ENCODE results near the gene GNRHR. TPM values are rescaled to one million over a fixed set of nuclear protein-coding genes. Genes with fewer than 3 reads are reported as not detected.

GNRHR gene
- total and polyA plus RNA-seq, 2 of the 4 experiments (the other 2 are of a cell fraction) = not detected

DNA sequence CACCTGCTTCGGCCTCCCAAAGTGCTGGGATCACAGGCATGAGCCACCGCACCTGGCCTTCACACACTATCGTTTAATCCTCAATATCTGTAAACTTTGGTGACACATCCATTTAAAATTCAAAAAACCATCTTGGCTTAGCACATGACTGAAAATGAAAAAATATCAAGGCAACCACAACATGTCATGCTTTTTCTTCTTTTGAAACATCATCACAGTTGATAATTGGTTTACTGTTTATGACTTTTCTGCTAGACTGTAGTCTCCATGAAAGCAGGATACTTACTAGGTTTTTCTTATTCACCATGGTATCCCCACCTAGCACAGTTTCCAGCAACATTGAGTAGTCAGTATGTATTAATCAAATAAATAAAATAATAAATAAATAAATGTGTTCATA lies 11.0 kb downstream of the GNRHR start:
- intact Hi-C loops (cut with micrococcal nuclease) (no loop called here), dilution Hi-C loops (cut with HindIII; ENCODE audit: low sequenced_read_pairs, unreplicated experiment) (no loop called here), in situ Hi-C loops (cut with MboI; ENCODE audit: low sequenced_read_pairs) (no loop called here)
- Histone ChIP-seq H2AFZ (replicated peaks; ENCODE audit: low read length, poor library complexity) (no peak overlapping the region), H2AK5ac (ENCODE audit: low read depth, low read length) (no peak overlapping the region), H3K27ac (ENCODE audit: insufficient read depth, low read length) (no peak overlapping the region), H2BK15ac (ENCODE audit: low read depth, low read length) (no peak overlapping the region), H3K4ac (ENCODE audit: low read depth, low read length) (no peak overlapping the region), H3K4me1 (ENCODE audit: control insufficient read depth, insufficient read depth, low read length) (peaks cover 2% of the 10 kb centered on the region; the same call in 1 of the 2 replicates), H4K5ac (ENCODE audit: low read depth, low read length) (no peak overlapping the region), H4K8ac (ENCODE audit: low read depth in 2 of 2, low read length in 2 of 2) (no peak overlapping the region), H3K9me1 (ENCODE audit: insufficient read depth, low read length) (no peaks in the 10 kb centered on the region; the same call in 1 of the 2 replicates), H4K20me1 (ENCODE audit: insufficient read depth, low read length) (no peaks in the 10 kb centered on the region), H2AK9ac (replicated peaks; ENCODE audit: low read depth, low read length, poor library complexity) (no peak overlapping the region), H3K18ac (ENCODE audit: low read depth, low read length) (no peak overlapping the region), H2BK5ac (ENCODE audit: low read depth, low read length, poor library complexity, severe bottlenecking) (no peak overlapping the region), H2BK120ac (ENCODE audit: low read depth, low read length) (no peak overlapping the region), H3K9ac (ENCODE audit: low read depth, low read length) (no peak overlapping the region), H2BK20ac (ENCODE audit: low read depth, low read length) (no peak overlapping the region), H3K27me3 (ENCODE audit: control insufficient read depth, insufficient read depth, low read length) (no peaks in the 10 kb centered on the region), H3K56ac (ENCODE audit: extremely low read depth, insufficient read depth, low read length) (no peak overlapping the region), H3K79me1 (ENCODE audit: low read depth in 1 of 2, low read length in 2 of 2) (no peaks in the 10 kb centered on the region), H3K4me2 (ENCODE audit: low read depth, low read length) (no peak overlapping the region), H3K4me3 (ENCODE audit: insufficient read depth, low read depth, low read length) (no peak overlapping the region), H3K36me3 (ENCODE audit: control insufficient read depth, insufficient read depth, low read length) (no peaks in the 10 kb centered on the region), H3K9me3 (ENCODE audit: control insufficient read depth, insufficient read depth, low read length) (no peaks in the 10 kb centered on the region), H3K23ac (ENCODE audit: low read depth, low read length) (no peak overlapping the region), H4K91ac (ENCODE audit: insufficient read depth, low read depth, low read length) (no peak overlapping the region), H3K14ac (replicated peaks; ENCODE audit: low read depth, low read length) (no peak overlapping the region)
- CTCF ChIA-PET = no interaction called here
- no peak for TF ChIP-seq CEBPB (IDR thresholded peaks at IDR 0.05; ENCODE audit: low read depth, low read length)
- TF ChIP-seq, protein P1, sequence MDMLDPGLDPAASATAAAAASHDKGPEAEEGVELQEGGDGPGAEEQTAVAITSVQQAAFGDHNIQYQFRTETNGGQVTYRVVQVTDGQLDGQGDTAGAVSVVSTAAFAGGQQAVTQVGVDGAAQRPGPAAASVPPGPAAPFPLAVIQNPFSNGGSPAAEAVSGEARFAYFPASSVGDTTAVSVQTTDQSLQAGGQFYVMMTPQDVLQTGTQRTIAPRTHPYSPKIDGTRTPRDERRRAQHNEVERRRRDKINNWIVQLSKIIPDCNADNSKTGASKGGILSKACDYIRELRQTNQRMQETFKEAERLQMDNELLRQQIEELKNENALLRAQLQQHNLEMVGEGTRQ (IDR thresholded peaks at IDR 0.05; ENCODE audit: low read depth, low read length) = no peak
- TF ChIP-seq, protein P2, sequence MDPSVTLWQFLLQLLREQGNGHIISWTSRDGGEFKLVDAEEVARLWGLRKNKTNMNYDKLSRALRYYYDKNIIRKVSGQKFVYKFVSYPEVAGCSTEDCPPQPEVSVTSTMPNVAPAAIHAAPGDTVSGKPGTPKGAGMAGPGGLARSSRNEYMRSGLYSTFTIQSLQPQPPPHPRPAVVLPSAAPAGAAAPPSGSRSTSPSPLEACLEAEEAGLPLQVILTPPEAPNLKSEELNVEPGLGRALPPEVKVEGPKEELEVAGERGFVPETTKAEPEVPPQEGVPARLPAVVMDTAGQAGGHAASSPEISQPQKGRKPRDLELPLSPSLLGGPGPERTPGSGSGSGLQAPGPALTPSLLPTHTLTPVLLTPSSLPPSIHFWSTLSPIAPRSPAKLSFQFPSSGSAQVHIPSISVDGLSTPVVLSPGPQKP (IDR thresholded peaks at IDR 0.05; ENCODE audit: borderline replicate concordance, low read depth, low read length) = no peak
- TF ChIP-seq, protein P3, sequence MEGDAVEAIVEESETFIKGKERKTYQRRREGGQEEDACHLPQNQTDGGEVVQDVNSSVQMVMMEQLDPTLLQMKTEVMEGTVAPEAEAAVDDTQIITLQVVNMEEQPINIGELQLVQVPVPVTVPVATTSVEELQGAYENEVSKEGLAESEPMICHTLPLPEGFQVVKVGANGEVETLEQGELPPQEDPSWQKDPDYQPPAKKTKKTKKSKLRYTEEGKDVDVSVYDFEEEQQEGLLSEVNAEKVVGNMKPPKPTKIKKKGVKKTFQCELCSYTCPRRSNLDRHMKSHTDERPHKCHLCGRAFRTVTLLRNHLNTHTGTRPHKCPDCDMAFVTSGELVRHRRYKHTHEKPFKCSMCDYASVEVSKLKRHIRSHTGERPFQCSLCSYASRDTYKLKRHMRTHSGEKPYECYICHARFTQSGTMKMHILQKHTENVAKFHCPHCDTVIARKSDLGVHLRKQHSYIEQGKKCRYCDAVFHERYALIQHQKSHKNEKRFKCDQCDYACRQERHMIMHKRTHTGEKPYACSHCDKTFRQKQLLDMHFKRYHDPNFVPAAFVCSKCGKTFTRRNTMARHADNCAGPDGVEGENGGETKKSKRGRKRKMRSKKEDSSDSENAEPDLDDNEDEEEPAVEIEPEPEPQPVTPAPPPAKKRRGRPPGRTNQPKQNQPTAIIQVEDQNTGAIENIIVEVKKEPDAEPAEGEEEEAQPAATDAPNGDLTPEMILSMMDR (conservative IDR thresholded peaks at IDR 0.05; ENCODE audit: low read depth, low read length) = no peak
- no peak for TF ChIP-seq RAD21 (IDR thresholded peaks at IDR 0.05; ENCODE audit: low read length)
- TF ChIP-seq MXI1 (IDR thresholded peaks at IDR 0.05; ENCODE audit: borderline replicate concordance, low read depth, low read length) = no peak
- no peak for TF ChIP-seq MAFK (IDR thresholded peaks at IDR 0.05; ENCODE audit: low read depth, low read length)
- no peak for TF ChIP-seq BHLHE40 (IDR thresholded peaks at IDR 0.05; ENCODE audit: low read depth, low read length)
- TF ChIP-seq RFX5 (IDR thresholded peaks at IDR 0.05; ENCODE audit: low read depth, low read length) = no peak
- no peak for TF ChIP-seq SMC3 (IDR thresholded peaks at IDR 0.05; ENCODE audit: low read depth, low read length)
- TF ChIP-seq CHD1 (IDR thresholded peaks at IDR 0.05; ENCODE audit: low read depth, low read length) = no peak
- TF ChIP-seq NFE2L2 (IDR thresholded peaks at IDR 0.05; ENCODE audit: low read depth, low read length) = no peak
- TF ChIP-seq POLR2A (IDR thresholded peaks at IDR 0.05; ENCODE audit: low read depth, low read length) = no peak
- no peak for TF ChIP-seq FOS (IDR thresholded peaks at IDR 0.05; ENCODE audit: low read depth, low read length)
- no peak for TF ChIP-seq RCOR1 (IDR thresholded peaks at IDR 0.05; ENCODE audit: insufficient replicate concordance, low read length)
- no peak for TF ChIP-seq MAZ (IDR thresholded peaks at IDR 0.05; ENCODE audit: borderline replicate concordance, low read depth, low read length)
- BruUV-seq (replicated peaks) = no TSS peak
- ATAC-seq (ENCODE audit: low read depth) (no peak), DNase-seq (no peak)
- no CpG with 5 or more reads among the region's 3 CpGs for WGBS, 2 experiments (ENCODE audit: extremely low coverage in 2 of 2, insufficient read length in 1 of 2)
- POLR2A ChIA-PET (ENCODE audit: unreplicated experiment) = no interaction called here

All from IMR-90 (cell line).